T follicular helper cell (primary cell): ENCODE data around the gene NCOA1.
"Not testable (repeated sequence)": the region's sequence is repeated elsewhere in the genome, so short reads cannot be mapped to it uniquely, and the experiment has no call there.

Experiments used
- DNase-seq: peaks from one replicate; pipeline ENCODE4 v3.0.0-alpha.2; 2020; ENCODE audit warnings: low read depth

NCOA1 gene

GRCh38 chr2:24539258-24539657 is 48.2 kb downstream of the NCOA1 start:
- DNase-seq = no peak

- no peak for DNase-seq
Observed at GRCh38 chr2:24540011-24540477, 49.0 kb downstream of the NCOA1 start.

- no peak for DNase-seq
Observed at GRCh38 chr2:24541621-24542020, 50.6 kb downstream of the NCOA1 start.

GRCh38 chr2:24542269-24542872 is 51.3 kb downstream of the NCOA1 start:
- DNase-seq = no peak

- no peak for DNase-seq
Observed at GRCh38 chr2:24543252-24543651, 52.2 kb downstream of the NCOA1 start.

GRCh38 chr2:24544456-24545115 is 53.5 kb downstream of the NCOA1 start:
- no peak for DNase-seq

- no peak for DNase-seq
Observed at GRCh38 chr2:24546669-24547068, 55.6 kb downstream of the NCOA1 start.

- DNase-seq = no peak
Observed at GRCh38 chr2:24548058-24548457, 57.0 kb downstream of the NCOA1 start.

GRCh38 chr2:24550301-24550700 is 59.2 kb downstream of the NCOA1 start:
- DNase-seq = not testable (repeated sequence)

- DNase-seq = no peak
Observed at GRCh38 chr2:24551016-24551415, 60.0 kb downstream of the NCOA1 start.

GRCh38 chr2:24552836-24553235 is 61.8 kb downstream of the NCOA1 start:
- DNase-seq = no peak

- DNase-seq = no peak
Observed at GRCh38 chr2:24558781-24559472, 67.9 kb downstream of the NCOA1 start.

- no peak for DNase-seq
Observed at GRCh38 chr2:24559473-24560113, 68.5 kb downstream of the NCOA1 start.

- DNase-seq = no peak
Observed at GRCh38 chr2:24565537-24565936, 74.5 kb downstream of the NCOA1 start.

GRCh38 chr2:24566209-24566608 is 75.2 kb downstream of the NCOA1 start:
- DNase-seq = no peak

- DNase-seq = no peak
Observed at GRCh38 chr2:24566630-24567029, 75.6 kb downstream of the NCOA1 start.

- no peak for DNase-seq
Observed at GRCh38 chr2:24568551-24568950, 77.5 kb downstream of the NCOA1 start.

GRCh38 chr2:24569565-24569964 is 78.5 kb downstream of the NCOA1 start:
- DNase-seq = not testable (repeated sequence)

- no peak for DNase-seq
Observed at GRCh38 chr2:24570225-24570624, 79.2 kb downstream of the NCOA1 start.

GRCh38 chr2:24571828-24572442 is 80.9 kb downstream of the NCOA1 start:
- no peak for DNase-seq

- DNase-seq = no peak
Observed at GRCh38 chr2:24576146-24576545, 85.1 kb downstream of the NCOA1 start.

GRCh38 chr2:24576617-24577016 is 85.6 kb downstream of the NCOA1 start:
- DNase-seq = no peak
